Caki2 (cell line): ENCODE results near the gene CDC42BPG. TPM values are rescaled to one million over a fixed set of nuclear protein-coding genes. Genes with fewer than 3 reads are reported as not detected.

Source experiments
- DNase-seq: peaks from one replicate; pipeline ENCODE4 v3.0.0-alpha.2; 2015; ENCODE audit warnings: low read depth
- in situ Hi-C: cut with HindIII; loops from 2 replicates; pipeline ENCODE4 v1.10.0; 2016; ENCODE audit warnings: low sequenced_read_pairs, low pct_unique_long_range_greater_than_20kb, mixed read lengths
- total RNA-seq: library from RNA; depleted of rRNA; stranded (reverse); fragments of >200 nt; shearing (Covaris generic); gene quantifications from 2 replicates; pipeline ENCODE4 v1.2.3, GENCODE V29; 2014; ENCODE audit warnings: low replicate concordance

Gene CDC42BPG
- total RNA-seq, 1 experiment from 2014 or later, result 1.1 TPM

DNA sequence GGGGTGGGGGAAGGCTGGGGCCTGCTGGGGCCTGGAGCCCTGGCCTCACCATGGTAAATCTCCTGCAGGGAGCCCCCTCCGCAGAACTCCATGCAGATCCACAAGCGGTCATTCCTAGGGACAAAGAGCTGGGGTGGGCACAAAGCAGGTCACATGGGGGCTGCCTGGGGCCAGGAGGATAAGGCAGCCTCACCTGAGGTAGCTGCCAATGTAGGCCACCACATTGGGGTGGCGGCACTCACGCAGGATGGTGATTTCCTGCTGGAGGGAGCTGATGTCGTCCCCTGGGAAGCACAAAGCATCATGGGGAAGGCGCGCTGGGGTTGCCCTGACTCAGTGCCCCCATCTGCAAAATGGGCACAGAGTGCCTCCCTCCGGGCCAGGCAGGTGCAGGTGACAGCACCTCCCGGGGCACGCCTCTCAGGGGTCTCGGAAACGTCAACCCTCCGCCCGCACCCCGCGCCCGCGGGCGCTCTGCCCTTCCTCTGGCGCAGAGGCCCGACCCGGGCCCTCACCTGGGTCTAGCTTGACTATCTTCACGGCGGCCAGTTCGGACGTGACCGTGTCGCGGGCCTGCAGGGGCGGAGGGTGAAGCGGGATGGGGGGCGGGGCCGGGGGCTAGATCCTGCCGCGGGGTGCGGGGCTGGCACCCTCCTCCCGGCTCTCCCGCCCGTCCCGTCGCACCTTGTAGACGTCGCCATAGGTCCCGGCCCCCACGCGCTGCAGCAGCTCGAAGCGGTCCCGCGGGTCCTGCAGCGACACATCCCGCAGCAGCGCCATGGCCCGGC is 41.9 kb downstream of the CDC42BPG start:
- in situ Hi-C loops, result no loop called here
- no peak for DNase-seq

DNA sequence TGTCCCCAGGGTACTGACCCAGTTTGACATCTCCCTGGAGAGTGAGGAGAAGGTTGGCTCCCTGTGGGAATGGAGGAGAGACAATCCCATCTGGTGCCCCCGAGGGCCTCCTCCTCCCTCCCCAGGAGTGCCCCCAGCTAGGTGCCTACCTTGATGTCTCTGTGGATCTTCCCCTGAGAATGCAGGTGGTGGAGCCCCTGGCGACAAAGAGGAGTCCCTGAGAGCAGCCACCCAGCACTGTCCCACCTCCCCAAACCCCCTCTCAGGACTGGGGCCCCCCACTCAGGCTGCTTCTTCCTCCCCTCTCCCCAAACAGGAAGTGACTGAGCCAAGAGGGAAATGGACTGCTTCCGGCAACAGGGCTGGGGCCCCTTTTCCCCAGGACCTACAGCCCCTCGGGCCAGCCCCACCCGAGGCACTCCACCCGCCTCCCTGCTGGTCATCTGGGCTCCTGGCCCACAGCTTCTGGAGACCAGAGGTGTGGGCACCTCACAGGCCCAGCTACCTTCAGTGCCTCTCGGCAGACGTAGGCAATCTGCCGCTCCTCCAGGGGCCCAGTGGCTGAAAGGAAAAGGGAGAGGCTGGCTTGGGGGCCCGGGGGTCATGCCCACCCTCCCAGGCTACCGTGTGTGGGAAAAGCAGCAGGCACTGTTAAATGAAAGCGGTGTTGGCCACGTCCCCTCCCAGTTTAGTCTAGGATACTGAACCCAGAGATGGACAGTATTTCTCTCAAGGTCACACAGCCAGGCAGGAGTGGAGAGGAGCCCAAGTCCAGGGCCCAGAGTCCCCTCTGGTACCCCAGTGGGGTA is 42.7 kb downstream of the CDC42BPG start:
- in situ Hi-C loops, result no loop called here
- no peak for DNase-seq

DNA sequence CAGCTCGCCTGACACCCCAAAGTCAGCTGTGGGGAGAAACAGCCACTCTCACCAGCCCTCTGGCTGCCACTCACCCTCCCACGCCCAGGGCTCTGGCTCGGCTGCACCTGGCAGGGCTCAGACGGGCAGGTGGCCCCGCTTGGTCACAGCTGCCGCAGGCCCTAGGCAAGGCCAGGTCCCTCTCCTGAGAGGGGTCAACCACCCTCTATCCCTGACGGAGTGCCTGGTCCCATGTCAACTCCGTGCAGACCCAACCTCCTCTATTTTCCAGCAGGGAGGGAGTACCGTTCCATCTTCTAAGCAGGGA is 43.3 kb downstream of the CDC42BPG start:
- no peak for DNase-seq
- in situ Hi-C loops, result no loop called here

DNA sequence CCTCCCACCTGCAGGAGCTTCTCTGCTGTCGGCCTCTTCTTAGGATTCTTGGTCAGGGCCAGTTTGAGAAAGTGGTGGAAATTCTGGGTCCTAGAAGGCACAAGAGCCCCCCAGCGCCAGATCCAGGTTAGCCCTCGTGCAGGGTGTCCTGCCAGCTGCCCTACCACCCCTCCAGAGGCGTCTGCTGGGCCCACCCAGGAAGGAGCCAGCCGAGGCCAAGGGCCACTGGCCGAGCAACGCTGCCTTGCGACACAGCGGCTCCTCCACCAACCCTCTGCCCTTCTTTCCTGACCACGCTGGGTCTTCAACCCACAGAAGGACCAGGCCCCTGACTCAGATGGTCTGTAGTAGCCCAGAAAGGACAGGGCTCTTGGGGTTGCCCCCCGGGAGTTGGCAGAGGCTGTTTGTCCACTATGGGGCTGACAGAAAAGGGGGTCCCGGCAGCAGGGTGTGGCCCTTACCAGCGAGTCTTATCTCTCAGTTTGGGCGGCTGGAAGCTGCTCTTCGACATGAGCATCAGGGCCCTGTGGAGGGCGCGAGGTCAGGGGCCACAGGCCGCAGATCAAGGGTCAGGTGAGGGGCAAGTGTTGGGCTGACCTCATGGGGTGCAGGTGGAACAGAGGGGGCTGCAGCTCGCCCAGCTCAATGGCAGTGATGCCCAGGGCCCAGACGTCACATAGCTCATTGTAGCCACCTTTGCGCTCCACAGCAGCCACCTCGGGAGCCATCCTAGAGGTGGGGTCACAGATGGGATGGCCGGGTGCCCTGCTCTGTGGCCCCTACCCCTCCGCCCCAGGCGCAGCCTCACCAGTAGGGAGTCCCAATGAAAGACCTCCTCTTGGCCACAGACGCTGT is 43.9 kb downstream of the CDC42BPG start:
- no peak for DNase-seq
- in situ Hi-C loops, result no loop called here

DNA sequence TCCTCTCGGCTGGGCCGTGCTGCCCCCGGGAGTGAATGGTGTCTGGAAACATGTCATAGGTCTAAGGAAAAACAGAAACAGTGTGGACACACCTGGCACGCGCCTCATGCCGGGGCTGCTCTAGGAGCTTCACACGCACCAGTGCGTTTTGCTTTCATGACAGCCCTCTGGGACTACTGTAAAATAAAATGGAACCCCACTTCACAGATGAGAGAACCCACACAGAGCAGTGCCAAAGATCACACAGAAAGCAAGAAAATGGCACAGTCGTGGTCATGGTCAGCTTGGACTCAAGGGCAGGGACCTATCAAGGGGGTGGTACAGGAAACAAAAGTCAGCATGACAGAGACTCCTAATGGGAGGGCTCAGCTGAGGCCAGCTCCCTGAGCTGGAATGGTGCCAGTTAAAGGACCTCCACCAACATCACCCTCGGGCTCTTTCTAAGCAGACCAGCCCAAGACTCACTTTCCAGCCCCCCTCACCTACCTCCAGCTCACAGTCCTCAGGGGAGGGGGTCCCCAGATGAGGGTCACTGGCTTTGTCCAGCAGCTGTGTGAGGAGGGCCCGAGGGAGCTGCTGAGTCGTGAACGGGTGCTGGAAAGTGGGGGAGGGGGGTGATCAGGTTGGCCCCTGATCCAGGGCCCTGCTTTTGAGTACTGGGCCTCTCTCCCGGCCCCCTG is 44.7 kb downstream of the CDC42BPG start:
- DNase-seq, result peak; percentile 29
- in situ Hi-C loops, result no loop called here

DNA sequence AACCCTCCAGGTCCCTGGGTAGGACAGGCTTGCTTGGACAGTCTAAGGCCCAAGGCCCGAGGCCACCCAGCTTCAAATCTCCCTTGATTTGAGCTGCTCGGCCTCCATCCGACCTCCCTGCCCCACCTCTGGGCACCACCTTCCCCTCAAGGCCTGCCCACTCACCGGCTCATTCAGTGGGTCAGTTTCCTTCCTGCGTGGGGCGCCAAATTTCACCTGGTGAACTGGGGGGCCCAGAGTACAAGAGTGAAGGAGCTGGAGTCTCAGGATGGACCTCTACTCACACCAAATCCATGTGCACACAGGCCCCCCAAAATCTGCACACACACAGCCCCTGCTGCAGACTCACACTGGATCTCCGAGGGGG is 45.2 kb downstream of the CDC42BPG start:
- in situ Hi-C loops, result no loop called here

DNA sequence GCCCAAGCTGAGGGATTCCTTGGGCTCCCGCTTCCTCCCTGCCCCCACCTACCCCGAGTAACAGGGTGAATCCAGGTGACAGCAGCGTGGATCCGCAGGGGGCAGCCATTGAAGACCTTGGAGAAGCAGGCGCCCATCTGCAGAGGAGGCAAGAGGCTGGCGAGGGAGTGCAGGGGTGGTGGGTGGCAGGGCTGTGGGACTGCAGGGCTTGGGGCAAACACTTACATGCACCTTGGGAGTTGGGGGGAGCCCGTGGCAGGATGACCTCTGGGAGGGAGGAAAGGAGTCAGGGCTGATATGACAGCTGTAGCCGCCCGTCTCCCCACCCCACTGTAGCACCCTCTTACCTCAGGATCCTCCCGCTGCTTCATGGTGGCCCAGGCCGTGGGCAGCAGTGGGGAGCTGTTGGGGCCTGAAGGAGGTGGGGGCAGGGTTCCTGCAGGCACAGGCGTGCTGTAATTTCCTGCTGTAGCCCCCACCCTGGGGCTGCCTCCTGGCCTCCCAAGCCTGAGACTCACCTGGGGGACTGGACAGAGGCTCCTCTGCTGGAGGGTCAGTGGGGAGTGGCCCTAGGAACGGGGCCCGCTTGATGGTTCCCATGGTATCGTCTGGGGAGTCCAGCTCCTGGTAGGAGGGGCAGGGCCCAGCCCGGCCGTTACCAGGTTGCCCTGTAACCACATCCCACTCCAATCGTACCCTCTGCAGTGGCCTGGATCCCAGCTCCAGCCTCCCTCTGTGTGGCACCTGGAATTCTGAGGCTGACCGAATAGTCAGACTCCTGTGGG is 47.5 kb downstream of the CDC42BPG start:
- no peak for DNase-seq
- in situ Hi-C loops, result no loop called here

More for the DNA sequence above, 45.2 kb downstream of the CDC42BPG start:
- DNase-seq, result no peak

DNA sequence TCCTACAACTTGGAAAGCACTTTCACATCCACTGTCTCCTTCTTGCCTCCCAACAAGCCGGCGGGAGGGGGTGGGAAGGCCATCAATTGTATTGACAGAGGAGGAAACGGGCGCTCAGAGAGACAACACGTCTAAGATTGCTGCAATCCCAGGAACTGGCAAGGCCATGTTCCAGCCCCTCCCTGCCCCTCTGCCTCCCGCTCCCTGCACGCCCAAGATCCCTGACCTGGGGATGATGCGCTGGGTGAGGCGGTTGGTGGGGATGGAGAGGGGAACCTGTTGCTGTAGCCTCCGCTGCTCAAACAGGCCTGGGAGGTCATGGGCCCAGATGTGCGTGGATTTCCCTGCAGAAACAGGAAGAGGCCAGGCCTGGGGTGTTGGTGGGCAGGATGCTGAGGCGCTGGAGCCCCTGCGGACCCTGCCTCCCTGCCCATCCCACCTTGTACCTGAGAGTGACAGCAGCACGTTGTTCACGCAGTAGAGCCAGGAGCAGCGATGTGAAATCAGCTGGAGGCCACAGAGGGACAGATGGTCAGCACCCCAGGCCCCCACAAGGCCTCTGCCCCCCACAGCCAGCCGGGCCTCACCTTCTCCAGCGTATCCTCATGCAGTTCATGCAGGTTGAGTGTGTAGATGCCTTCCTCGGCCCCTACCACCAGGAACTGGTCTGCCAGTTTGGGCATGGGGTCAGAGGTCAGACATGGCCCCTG is 48.3 kb downstream of the CDC42BPG start:
- DNase-seq, result no peak
- in situ Hi-C loops, result no loop called here

DNA sequence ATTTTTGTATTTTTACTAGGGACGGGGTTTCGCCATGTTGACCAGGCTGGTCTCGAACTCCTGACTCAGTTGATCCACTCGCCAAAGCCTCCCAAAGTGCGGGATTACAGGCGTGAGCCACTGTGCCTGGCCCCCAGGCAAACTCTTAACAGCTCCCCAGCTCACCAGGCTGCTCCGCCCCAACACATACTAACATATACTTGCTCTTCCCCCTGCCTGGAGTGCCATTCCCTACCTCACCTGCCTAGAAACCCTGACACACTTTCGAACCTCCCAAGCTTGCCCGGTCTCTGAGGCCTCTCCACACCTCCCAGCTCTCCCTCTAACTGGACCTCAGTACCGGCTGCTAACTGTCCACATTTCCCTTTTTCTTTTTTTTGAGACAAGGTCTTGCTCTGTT is 49.9 kb downstream of the CDC42BPG start:
- in situ Hi-C loops, result no loop called here
- no peak for DNase-seq

DNA sequence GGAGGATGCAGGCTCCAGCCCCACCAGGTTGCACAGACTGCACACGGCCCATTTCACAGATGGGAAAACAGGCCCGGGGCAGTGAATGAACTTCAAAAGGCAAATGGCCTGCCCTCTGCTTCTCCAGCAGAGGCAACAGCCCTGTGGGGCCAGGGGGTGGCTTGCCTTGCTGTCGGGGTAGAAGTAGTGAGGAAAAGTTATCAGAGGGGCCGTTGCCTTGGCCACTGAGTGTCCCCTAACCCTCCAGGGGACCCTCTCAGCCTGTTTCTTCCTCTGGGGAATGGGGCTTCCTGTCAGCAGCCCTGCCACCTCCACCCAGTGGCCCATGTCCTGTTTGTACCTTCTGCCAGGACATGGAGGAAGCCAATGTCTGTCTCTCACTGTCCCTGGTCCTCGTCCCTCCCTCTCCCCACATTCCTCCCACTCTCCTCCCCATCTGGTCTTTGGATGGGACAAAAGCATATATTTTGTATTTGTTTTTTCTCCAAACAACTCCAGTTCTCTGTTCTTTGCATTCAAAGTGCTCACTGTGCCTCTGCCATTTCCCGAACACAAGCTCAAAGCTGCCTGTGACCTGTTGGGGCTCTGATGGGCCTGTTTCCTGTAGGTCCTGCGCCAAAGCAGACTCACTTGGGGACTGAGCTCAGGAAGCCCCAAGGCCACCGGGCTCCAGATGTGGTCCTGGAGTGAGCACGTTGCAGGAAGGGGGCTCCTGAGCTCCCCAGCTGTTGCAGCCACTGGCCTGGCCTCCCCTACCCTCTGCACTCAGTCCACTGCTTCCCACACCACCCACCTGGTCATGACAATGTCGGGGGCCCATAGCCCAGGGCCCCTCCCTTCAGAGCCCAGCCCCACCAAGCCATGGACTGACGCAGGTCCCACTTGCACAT is 50.9 kb downstream of the CDC42BPG start:
- in situ Hi-C loops, result no loop called here
- DNase-seq, result no peak

DNA sequence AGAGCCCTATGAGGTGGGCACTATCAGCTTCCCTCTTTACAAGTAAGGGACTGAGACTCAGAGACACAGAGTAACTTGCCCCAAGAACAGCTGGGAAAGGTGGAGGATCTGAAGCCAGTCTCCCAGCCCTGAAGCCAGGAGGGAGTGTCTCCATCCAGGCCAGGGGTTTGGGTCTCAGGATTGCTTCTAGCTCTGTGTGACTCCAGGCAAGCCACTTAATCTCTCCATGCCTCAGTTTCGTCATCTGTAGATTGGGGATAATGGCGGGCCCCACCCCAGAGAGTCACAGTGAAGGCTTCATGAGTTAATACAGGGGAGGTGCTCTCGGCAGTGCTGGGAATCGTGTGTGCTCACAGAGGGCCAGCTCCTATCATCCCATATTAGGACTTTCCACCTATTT is 52.0 kb downstream of the CDC42BPG start:
- in situ Hi-C loops, result no loop called here
- DNase-seq, result no peak

DNA sequence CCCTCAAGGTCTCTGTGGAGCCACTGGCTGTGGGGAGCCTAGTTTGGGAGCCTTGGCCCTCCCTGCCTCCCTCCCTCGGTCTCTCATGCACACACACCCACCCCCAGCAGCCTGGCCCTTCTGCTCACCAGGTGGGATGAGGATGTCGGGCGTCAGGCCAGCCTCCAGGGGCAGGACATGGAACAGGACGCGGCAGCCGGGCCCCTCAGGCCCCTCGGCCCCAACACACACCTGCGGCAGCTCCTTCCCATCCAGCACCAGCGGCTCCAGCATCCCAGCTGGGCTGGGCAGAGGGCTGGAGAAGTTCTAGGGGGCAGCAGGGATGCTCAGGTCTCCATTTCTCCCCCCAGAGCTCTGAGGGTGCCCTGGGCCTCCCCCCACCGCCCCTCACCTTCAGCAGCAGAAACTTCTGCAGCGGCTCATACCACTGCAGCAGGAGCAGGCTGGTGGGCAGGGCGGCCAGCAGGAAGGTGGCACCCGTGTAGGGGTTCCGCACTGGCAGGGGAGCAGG is 52.6 kb downstream of the CDC42BPG start:
- in situ Hi-C loops, result no loop called here
- no peak for DNase-seq

DNA sequence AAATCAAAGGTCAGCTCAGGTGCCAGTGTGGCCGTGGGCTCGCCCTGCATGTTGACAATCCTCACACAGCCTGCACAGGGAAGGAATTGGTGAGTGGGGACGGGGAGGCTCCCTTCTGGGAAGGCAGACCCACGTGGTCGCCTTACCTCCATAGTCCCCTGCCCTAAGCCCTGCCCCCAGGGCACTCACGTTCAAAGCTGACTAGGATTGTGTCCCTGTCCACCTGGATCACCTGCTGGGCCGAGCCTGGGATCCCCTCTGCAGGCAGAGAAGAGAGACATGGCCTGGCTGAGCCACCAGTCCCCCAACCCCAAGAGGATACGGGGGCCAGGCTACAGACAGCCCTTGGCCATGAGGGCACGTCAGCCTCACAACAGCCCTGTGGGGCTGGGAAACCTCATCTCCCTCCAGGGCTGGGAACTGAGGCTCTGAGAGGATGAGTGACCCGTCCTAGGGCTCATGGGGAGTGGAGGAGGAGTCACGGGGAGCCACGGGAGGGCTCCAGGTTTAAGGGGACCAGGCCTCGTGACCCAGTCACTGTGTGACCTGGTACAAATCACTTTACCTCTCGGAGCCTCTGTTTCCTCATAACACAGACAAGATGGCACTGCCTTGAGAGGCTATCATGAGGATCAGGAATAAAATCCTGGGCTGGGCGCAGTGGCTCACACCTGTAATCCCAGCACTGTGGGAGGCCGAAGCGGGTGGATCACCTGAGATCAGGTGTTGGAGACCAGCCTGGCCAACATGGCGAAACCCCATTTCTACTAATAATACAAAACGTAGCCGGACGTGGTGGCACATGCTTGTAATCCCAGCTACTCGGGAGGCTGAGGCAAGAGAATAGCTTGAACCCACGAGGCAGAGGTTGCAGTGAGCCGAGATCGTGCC is 54.0 kb downstream of the CDC42BPG start:
- in situ Hi-C loops, result no loop called here
- DNase-seq, result no peak

DNA sequence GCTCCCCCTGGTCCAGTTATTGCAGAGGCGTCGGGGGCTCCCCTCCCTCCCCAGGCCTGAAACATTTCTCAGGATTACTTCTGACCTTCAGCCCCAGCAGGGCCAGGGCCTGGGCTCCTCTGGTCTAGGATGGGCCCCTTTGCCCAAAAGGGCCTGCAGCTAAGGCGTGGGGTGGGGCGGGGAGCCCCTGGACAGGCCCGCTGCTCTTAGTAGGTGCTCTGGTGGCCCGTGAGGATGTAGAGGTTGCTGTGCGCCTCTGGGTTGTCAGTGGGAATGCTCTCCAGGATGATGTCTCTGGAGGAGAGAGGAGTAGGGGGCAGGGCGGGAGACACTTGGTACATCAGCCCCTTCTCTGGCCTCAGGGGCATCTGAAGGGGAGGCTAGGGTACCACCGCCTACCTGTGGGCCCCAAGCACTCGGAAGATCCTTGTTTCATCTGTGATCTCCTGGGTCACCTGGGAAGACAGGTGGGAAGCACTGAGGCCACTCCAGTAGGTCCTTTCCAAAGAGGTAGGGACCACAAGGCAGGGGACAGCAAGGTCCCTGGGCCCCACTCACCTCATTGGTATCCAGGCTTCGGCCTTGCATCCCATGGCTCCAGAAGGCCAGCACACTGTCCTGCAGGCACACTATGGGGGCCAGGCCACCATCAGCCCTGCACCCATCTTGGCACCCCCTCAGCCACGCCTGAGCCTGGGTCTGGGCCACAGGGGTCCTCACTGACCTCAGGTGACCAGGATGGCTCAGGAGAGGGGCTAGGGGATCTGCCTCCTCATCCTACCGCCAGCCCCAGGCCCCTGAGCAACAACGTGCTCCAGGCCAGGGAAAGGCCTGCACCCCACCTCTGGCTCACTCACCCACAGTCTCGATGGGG is 54.9 kb downstream of the CDC42BPG start:
- in situ Hi-C loops, result no loop called here

More for the DNA sequence above, 54.9 kb downstream of the CDC42BPG start:
- DNase-seq, result no peak
